UCSD-AML1 (cell line): ENCODE data around the gene TFRC.
"Not testable (repeated sequence)": the region's sequence is repeated elsewhere in the genome, so short reads cannot be mapped to it uniquely, and the experiment has no call there.

Experiments
- DNase-seq: peaks from one replicate; lab custom pipeline; 2025; ENCODE audit not compliant: unreplicated experiment; lab: John Stamatoyannopoulos, UW

TFRC gene

GRCh38 chr3:196082619-196082971 lies 705 bp upstream of the TFRC start:
- DNase-seq = no peak

DNA sequence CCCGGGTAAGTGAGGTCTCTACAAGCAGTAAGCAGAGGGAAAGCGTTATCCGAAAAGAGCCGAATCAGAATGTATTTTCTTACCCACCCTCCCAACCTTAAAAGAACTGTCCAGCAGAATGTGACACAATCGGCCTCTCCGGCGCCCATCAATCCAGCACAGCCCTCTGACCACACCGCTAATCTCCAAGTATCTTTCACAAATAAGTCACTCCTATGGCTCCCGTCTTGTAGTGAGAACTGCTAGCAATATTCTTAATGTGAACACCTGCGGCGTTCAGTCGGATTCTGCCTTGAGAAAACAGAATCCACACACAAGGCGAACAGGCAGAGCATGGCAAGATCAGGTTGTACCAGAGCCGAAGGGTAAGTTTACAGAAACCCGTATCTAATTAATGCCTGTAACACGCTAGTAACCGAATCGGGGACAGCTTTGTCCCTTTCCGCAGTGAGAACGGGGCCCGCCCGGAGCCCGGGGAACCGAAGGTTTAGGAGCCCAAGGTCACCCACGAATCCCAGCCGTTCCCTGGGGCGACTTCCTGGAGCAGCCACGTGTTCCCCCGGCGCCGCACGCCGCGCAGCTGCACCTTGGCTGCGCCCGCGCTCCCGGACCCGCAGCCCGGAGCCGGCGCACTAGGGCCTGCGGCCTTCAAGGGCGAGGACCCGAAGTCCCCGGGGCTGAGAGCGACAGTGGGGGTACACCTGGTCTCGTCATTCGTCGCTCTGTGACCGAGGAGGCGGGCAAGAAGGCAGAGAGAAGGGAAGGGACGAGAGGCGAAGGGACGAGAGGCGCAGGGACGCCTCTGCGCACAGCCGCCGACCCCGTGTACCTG lies 672 bp downstream of the TFRC start:
- peak; percentile 62 for DNase-seq

GRCh38 chr3:196080101-196080846 lies 1.6 kb downstream of the TFRC start:
- DNase-seq = not testable (repeated sequence)

DNA sequence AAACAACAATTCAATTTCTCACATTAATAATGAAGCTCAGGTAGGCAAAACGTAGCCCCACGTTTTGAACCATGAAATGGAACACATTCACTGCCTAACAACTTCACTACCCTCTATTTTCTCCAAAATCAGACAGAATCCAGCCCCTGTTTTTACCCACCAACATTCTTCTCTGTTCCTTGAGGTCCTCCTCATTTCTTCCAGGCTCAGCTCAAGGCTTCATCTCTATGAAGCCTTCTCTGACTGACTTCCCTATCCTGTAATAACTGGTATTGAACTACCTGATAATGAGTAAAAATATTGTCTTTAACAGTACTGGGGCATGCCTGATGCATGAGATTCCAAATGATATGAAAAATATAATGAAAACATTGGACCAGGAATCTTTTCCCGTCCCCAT lies 2.2 kb downstream of the TFRC start:
- DNase-seq = no peak

- DNase-seq = no peak
Observed at GRCh38 chr3:196075013-196075412, 6.9 kb downstream of the TFRC start.

DNA sequence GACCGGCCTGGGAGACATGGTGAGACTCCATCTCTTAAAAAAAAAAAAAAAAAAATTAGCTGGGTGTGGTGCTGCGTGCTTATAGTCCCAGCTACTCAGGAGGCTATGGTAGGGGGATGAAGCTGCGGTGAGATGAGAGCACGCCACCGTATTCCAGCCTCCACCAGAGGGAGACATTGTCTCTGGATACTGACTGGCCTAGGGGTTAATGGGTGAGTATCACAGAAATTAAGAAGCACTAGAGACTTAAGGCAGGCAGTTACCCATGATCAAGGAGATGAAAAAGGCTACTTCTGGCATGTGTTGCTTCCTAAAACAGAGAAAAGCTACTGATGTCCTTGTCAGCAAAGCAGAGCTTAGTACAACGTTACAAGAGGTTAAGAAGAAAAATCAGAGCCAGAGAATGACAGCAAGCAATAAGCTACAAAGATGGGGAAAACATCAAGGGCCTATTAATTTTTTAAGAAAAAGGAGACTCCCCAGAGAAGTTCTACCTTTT lies 8.6 kb downstream of the TFRC start:
- peak; percentile 47 for DNase-seq

DNA sequence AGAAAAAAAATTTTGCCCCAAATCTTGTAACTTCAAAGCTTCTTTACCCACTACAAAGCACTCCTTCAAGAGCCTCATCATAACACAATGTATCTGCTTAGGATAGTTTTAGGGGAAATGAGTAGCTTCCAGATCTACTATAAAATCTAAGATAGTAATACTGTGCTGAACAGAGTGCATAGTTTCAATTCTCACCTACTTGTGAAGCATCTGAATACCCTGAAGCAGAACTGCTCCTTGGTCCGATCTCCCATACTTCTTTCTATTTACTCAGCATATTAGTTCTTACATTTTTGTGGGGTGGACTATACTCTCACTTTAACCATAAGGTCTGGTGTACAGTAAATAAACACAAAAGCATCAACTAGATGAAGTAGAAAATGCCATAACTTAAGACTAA lies 9.6 kb downstream of the TFRC start:
- DNase-seq = no peak

- not testable (repeated sequence) for DNase-seq
Observed at GRCh38 chr3:196068812-196069211, 13.1 kb downstream of the TFRC start.

GRCh38 chr3:196067439-196067838 lies 14.5 kb downstream of the TFRC start:
- DNase-seq = no peak

DNA sequence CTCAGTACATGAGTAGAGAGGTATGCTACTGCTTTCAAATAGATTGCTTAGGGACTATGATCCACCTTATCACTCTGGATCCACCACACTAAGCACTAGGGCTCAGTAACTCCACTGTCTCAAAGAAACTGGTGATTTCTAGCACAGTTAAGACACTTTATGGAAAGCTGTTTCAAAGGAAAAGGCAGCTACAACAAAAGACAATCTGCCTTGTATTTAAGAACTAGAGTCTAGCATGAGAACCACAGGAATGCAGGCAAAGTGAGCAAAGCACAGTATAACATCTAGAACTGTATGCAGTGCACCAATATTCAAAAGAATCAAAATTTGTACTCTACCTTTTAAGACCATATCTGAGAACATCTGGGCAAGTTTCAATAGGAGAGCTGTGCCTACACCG lies 17.9 kb downstream of the TFRC start:
- DNase-seq = no peak

GRCh38 chr3:196063456-196063855 lies 18.4 kb downstream of the TFRC start:
- DNase-seq = no peak

- DNase-seq = no peak
Observed at GRCh38 chr3:196063049-196063448, 18.8 kb downstream of the TFRC start.

DNA sequence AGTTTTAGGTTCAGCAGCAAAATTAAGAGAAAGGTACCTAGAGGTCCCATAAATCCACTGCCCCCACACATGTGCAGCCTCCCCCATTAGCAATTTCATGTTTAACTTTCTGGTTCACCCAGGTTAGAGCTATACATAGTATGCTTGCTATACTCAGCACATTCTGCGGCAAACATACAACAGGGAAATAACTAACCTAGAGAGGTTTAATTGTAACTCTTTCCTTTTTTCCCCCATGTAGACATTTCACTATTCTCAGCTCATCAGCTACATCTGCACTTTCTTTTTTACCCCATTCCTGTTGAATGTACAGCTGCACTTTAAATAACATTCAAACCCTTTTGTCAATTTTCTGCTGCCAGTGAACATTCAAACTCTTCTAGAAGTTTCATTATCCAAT lies 21.1 kb downstream of the TFRC start:
- DNase-seq = no peak

DNA sequence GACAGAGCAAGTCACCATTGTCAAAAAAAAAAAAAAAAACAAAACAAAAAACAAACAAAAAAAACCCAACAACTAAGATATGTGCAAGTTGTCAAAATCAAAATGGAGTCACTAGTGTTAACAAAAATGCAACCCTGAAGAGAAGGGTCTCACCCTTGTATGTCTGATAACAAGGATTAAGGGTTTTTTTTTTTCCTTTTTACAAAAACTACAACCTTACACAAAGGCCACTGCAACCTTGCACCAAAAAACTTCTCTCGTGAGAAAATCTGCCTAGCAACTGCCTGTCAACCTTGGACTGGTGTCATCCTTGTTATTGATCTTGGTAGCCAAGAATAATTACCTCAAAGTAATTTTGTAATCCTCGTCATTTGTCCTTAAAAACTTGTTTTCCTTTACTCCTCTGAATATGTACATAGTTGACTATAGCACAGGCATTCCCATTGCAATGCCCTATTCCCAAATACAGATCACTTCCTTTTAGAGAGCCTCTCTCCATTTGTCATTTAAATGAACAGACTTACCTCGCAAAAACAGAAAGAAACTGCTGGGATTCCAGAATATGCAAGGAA lies 24.0 kb downstream of the TFRC start:
- DNase-seq = no peak

DNA sequence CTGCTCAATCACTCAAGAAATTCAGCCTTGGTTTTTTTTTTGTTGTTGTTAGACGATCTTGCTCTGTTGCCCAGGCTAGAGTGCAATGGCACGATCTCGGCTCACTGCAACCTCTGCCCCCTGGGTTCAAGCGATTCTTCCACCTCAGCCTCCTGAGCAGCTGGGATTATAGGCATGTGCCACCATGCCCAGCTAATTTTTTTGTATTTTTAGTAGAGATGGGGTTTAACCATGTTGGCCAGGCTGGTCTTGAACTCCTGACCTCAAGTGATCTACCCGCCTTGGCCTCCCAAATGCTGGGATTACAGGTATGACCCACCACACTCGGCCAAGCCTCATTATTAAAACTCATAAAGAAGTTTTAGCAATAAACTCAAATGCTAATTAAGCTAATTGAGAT lies 25.5 kb downstream of the TFRC start:
- DNase-seq = not testable (repeated sequence)

- DNase-seq = no peak
Observed at GRCh38 chr3:196055683-196056270, 26.1 kb downstream of the TFRC start.

DNA sequence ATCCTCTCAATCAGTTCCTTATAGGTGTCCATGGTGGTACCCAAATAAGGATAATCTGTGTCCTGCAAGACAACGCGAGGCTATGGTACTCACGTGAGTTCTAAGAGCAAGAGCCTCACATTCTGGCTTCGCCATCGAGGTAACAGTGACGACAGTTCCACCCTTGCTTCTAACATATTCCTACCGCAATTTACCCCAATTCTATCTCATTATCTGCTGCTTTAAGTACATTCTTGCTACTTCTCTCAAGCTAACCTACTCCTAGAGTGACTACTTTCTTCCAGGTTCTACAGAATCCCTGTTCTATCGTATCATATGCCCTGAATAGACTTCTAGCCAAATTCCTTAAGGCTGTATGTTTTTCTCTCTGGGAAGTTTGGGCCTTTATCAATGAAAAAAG lies 26.6 kb downstream of the TFRC start:
- no peak for DNase-seq

GRCh38 chr3:196054661-196055060 lies 27.2 kb downstream of the TFRC start:
- DNase-seq = no peak

GRCh38 chr3:196053487-196053886 lies 28.4 kb downstream of the TFRC start:
- DNase-seq = no peak

DNA sequence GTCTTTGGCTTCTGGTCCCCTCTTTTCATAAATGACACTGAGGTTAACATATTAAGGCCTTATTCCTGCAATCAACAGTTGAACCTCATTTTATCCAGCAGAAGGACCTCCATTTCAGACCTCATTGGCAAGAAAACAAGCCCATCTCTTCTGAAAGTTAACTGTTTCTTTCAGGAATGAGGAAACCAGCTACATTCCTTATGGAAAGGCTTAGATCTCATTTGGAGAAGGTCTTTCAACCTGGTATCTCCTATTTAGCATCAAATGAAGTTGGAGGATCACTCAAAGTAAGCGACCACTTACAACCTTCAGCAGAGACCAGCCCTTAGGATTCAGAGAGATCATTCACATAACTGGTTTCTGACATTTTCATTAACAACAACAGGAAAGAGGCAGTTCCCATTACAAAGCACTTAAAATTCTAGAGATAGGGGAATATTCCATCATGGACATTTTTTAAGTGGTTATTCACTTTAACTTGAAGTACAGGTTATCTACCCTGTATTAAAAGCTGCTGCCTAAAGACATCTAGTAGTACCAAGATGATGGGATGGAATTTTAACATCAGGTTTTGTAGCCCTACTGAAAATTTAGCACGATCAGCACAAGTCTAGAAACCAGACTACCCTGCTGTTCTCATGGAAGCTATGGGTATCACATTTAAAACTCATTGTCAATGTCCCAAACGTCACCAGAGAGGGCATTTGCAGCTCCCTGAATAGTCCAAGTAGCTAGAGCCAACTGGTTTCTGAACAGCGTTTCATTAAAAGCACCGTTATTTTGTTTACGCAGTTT lies 30.4 kb downstream of the TFRC start:
- DNase-seq = no peak

DNA sequence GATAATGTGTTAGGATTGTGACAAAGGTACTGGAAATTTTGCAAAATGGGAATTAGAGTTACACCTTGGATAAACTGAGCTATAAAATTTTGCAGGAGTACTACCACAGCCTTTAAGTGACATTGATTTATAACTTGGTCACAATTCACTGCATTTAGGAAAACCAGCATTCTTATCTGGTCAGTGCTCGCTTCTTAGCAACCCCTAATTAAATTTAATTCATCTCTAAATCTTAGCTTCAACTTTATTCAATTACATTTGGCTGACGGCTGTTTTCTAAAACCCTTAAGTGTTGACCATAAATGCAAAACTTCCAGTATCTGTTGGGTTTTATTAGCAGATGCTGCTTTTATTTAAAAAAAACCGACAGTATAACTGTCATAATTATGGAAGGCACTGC lies 31.3 kb downstream of the TFRC start:
- DNase-seq = no peak
